ENCODE measurements around the gene SIGMAR1. TPM values are rescaled to one million over a fixed set of nuclear protein-coding genes. Genes with fewer than 3 reads are reported as not detected.

SIGMAR1 gene
- total and polyA plus RNA-seq, 2 of the 8 experiments (the other 6 are each of a cell fraction or from before 2014, with no cell fraction given) = 84.2 to 134 TPM

Small RNAs within 50 kb of the gene (small RNA-seq; reads per million reads assigned to genes)
- not detected for gene CCL27 (ENCODE audit: insufficient read depth)

Other genes with a start within 250 kb of the SIGMAR1 start
- 10.4 and 10.6 TPM in 2 replicates for gene FAM219A, start 179.2 kb downstream of the SIGMAR1 start, total RNA-seq (2021; fragmentation: NEBNext Ultra II Directional; extraction: Animal tissue kit (Norgen Biotek cat#: 25700))
- 7.7 and 8.8 TPM in 2 replicates for gene FAM219A, start 179.2 kb downstream of the SIGMAR1 start, polyA plus RNA-seq (2011; rRNA removed)
- gene DNAI1, start 179.0 kb downstream of the SIGMAR1 start, total RNA-seq (2021; fragmentation: NEBNext Ultra II Directional; extraction: Animal tissue kit (Norgen Biotek cat#: 25700)) = 0.37 and 1.1 TPM in 2 replicates
- gene DNAI1, start 179.0 kb downstream of the SIGMAR1 start, polyA plus RNA-seq (2011; rRNA removed) = 0.35 and 0.54 TPM in 2 replicates
- gene ENHO, start 114.8 kb downstream of the SIGMAR1 start, total RNA-seq (2021; fragmentation: NEBNext Ultra II Directional; extraction: Animal tissue kit (Norgen Biotek cat#: 25700)) = 12.2 and 14.1 TPM in 2 replicates
- gene ENHO, start 114.8 kb downstream of the SIGMAR1 start, polyA plus RNA-seq (2011; rRNA removed) = 49.4 and 60.4 TPM in 2 replicates
- gene CNTFR, start 48.1 kb downstream of the SIGMAR1 start, total RNA-seq (2021; fragmentation: NEBNext Ultra II Directional; extraction: Animal tissue kit (Norgen Biotek cat#: 25700)) = 1.2 and 1.5 TPM in 2 replicates
- gene CNTFR, start 48.1 kb downstream of the SIGMAR1 start, polyA plus RNA-seq (2011; rRNA removed) = 4.2 and 5.4 TPM in 2 replicates
- gene RPP25L, start 25.7 kb downstream of the SIGMAR1 start, total RNA-seq (2021; fragmentation: NEBNext Ultra II Directional; extraction: Animal tissue kit (Norgen Biotek cat#: 25700)) = 21.6 and 25.6 TPM in 2 replicates
- gene RPP25L, start 25.7 kb downstream of the SIGMAR1 start, polyA plus RNA-seq (2011; rRNA removed) = 75.0 and 82.3 TPM in 2 replicates
- gene DCTN3, start 17.3 kb downstream of the SIGMAR1 start, total RNA-seq (2021; fragmentation: NEBNext Ultra II Directional; extraction: Animal tissue kit (Norgen Biotek cat#: 25700)) = 23.4 and 25.6 TPM in 2 replicates
- 37.8 and 39.2 TPM in 2 replicates for gene DCTN3, start 17.3 kb downstream of the SIGMAR1 start, polyA plus RNA-seq (2011; rRNA removed)
- not detected in 2 replicates for gene ARID3C, start 8.7 kb downstream of the SIGMAR1 start, total RNA-seq (2021; fragmentation: NEBNext Ultra II Directional; extraction: Animal tissue kit (Norgen Biotek cat#: 25700))
- gene ARID3C, start 8.7 kb downstream of the SIGMAR1 start, polyA plus RNA-seq (2011; rRNA removed) = 0.08 and 0.25 TPM in 2 replicates
- 21.1 and 21.9 TPM in 2 replicates for gene GALT, start 8.9 kb upstream of the SIGMAR1 start, total RNA-seq (2021; fragmentation: NEBNext Ultra II Directional; extraction: Animal tissue kit (Norgen Biotek cat#: 25700))
- 50.4 and 50.6 TPM in 2 replicates for gene GALT, start 8.9 kb upstream of the SIGMAR1 start, polyA plus RNA-seq (2011; rRNA removed)
- gene IL11RA, start 14.4 kb upstream of the SIGMAR1 start, total RNA-seq (2021; fragmentation: NEBNext Ultra II Directional; extraction: Animal tissue kit (Norgen Biotek cat#: 25700)) = 5.1 and 5.5 TPM in 2 replicates
- gene IL11RA, start 14.4 kb upstream of the SIGMAR1 start, polyA plus RNA-seq (2011; rRNA removed) = 9.1 and 10.5 TPM in 2 replicates
- not detected in 2 replicates for gene CCL27, start 24.9 kb upstream of the SIGMAR1 start, total RNA-seq (2021; fragmentation: NEBNext Ultra II Directional; extraction: Animal tissue kit (Norgen Biotek cat#: 25700))
- 0.28 and 0.42 TPM in 2 replicates for gene CCL27, start 24.9 kb upstream of the SIGMAR1 start, polyA plus RNA-seq (2011; rRNA removed)
- not detected in 2 replicates for gene CCL19, start 53.5 kb upstream of the SIGMAR1 start, total RNA-seq (2021; fragmentation: NEBNext Ultra II Directional; extraction: Animal tissue kit (Norgen Biotek cat#: 25700))
- gene CCL19, start 53.5 kb upstream of the SIGMAR1 start, polyA plus RNA-seq (2011; rRNA removed) = not detected in 2 replicates
- gene CCL21, start 72.3 kb upstream of the SIGMAR1 start, total RNA-seq (2021; fragmentation: NEBNext Ultra II Directional; extraction: Animal tissue kit (Norgen Biotek cat#: 25700)) = not detected in 2 replicates
- gene CCL21, start 72.3 kb upstream of the SIGMAR1 start, polyA plus RNA-seq (2011; rRNA removed) = not detected in 2 replicates